Measurements from ENCODE around the gene ZNF536.

DNA sequence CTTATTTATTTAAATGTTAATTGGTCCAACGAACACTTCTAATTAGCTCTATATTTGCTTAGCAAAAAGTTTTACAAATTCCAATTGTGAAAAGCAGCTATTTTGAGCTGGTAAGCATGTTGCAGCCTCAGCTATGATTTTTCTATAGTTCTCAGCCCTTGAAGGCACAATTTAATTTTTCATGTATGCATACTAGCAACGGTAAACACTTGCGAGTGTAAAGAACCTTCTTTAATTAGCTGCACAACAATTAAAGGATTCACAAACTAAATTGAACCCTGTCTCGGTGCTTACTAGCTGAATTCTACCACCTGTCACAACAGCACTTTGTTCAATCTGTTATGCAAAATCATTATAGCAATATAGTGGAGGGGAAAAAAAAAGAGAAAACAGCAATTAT, 29.8 kb downstream of the ZNF536 start:
- TF ChIP-seq, protein P1, sequence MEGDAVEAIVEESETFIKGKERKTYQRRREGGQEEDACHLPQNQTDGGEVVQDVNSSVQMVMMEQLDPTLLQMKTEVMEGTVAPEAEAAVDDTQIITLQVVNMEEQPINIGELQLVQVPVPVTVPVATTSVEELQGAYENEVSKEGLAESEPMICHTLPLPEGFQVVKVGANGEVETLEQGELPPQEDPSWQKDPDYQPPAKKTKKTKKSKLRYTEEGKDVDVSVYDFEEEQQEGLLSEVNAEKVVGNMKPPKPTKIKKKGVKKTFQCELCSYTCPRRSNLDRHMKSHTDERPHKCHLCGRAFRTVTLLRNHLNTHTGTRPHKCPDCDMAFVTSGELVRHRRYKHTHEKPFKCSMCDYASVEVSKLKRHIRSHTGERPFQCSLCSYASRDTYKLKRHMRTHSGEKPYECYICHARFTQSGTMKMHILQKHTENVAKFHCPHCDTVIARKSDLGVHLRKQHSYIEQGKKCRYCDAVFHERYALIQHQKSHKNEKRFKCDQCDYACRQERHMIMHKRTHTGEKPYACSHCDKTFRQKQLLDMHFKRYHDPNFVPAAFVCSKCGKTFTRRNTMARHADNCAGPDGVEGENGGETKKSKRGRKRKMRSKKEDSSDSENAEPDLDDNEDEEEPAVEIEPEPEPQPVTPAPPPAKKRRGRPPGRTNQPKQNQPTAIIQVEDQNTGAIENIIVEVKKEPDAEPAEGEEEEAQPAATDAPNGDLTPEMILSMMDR (conservative IDR thresholded peaks at IDR 0.05; ENCODE audit: low read depth, low read length) = no peak
- TF ChIP-seq POLR2A (IDR thresholded peaks at IDR 0.05; ENCODE audit: low read depth, low read length) (no peak), RAD21 (IDR thresholded peaks at IDR 0.05; ENCODE audit: low read length) (no peak), RFX5 (IDR thresholded peaks at IDR 0.05; ENCODE audit: low read depth, low read length) (no peak), BHLHE40 (IDR thresholded peaks at IDR 0.05; ENCODE audit: low read depth, low read length) (no peak), SMC3 (IDR thresholded peaks at IDR 0.05; ENCODE audit: low read depth, low read length) (no peak), NFE2L2 (IDR thresholded peaks at IDR 0.05; ENCODE audit: low read depth, low read length) (no peak)
- TF ChIP-seq, protein P2, sequence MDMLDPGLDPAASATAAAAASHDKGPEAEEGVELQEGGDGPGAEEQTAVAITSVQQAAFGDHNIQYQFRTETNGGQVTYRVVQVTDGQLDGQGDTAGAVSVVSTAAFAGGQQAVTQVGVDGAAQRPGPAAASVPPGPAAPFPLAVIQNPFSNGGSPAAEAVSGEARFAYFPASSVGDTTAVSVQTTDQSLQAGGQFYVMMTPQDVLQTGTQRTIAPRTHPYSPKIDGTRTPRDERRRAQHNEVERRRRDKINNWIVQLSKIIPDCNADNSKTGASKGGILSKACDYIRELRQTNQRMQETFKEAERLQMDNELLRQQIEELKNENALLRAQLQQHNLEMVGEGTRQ (IDR thresholded peaks at IDR 0.05; ENCODE audit: low read depth, low read length) = no peak

Data from IMR-90 (cell line).